ENCODE data around the gene SS18L1. TPM values are rescaled to one million over a fixed set of nuclear protein-coding genes. Genes with fewer than 3 reads are reported as not detected.

SS18L1 gene
- total and polyA plus RNA-seq, 7 donors: 4.9 to 11.7 (median 9.5) TPM

GRCh38 chr20:62215991-62216635, 72.5 kb downstream of the SS18L1 start:
- TF ChIP-seq POLR2AphosphoS5 (IDR thresholded peaks at IDR 0.05) (no peak), POLR2A (IDR thresholded peaks at IDR 0.05) (no peak), CTCF (IDR thresholded peaks at IDR 0.05) (no peak), EP300 (IDR thresholded peaks at IDR 0.05) (no peak)
- Histone ChIP-seq H3K4me1 (peaks cover 0 to 19% (median 18%) of the 10 kb centered on the region in 4 donors), H3K9me3 (no peaks in the 10 kb centered on the region), H3K27me3 (peaks cover 40 to 86% (median 77%) of the 10 kb centered on the region in 3 donors), H3K36me3 (no peaks in the 10 kb centered on the region), H3K4me3 (no peak overlapping the region), H3K27ac (no peak overlapping the region)
- intact Hi-C loops (cut with DNase I): no loop called here
- WGBS, 2 donors: 80 to 81% methylated on average over 40 of the region's 40 CpGs
- DNase-seq: no peak

GRCh38 chr20:62216636-62217566, 73.3 kb downstream of the SS18L1 start:
- Histone ChIP-seq H3K27me3 (peaks cover 48 to 86% (median 78%) of the 10 kb centered on the region in 3 donors), H3K27ac (no peak overlapping the region), H3K9me3 (no peaks in the 10 kb centered on the region), H3K4me1 (peaks cover 0 to 19% (median 18%) of the 10 kb centered on the region in 4 donors), H3K36me3 (no peaks in the 10 kb centered on the region), H3K4me3 (no peak overlapping the region)
- intact Hi-C loops (cut with DNase I): no loop called here
- WGBS, 2 donors: 63 to 71% methylated on average over 26 of the region's 26 CpGs
- no peak for DNase-seq
- no peak for TF ChIP-seq POLR2A (IDR thresholded peaks at IDR 0.05)
- no peak for TF ChIP-seq POLR2AphosphoS5 (IDR thresholded peaks at IDR 0.05)
- no peak for TF ChIP-seq EP300 (IDR thresholded peaks at IDR 0.05)
- no peak for TF ChIP-seq CTCF (IDR thresholded peaks at IDR 0.05)

- no peak overlapping the region for H3K27ac ChIP-seq
- H3K9me3 ChIP-seq: no peaks in the 10 kb centered on the region
- intact Hi-C loops (cut with DNase I): no loop called here
- DNase-seq: no peak
- H3K27me3 ChIP-seq: peaks cover 58 to 91% (median 84%) of the 10 kb centered on the region in 3 donors
- no peaks in the 10 kb centered on the region for H3K36me3 ChIP-seq
- peaks cover 0 to 19% (median 18%) of the 10 kb centered on the region in 4 donors for H3K4me1 ChIP-seq
- no peak for TF ChIP-seq POLR2AphosphoS5 (IDR thresholded peaks at IDR 0.05)
- no peak for TF ChIP-seq EP300 (IDR thresholded peaks at IDR 0.05)
- TF ChIP-seq POLR2A (IDR thresholded peaks at IDR 0.05): no peak
- TF ChIP-seq CTCF (IDR thresholded peaks at IDR 0.05): no peak
- no peak overlapping the region for H3K4me3 ChIP-seq
- WGBS, 2 donors: 52 to 62% methylated on average over 38 of the region's 38 CpGs
These were observed 74.6 kb downstream of the SS18L1 start for GRCh38 chr20:62217913-62218773.

- 2% methylated on average over 84 of the region's 84 CpGs for WGBS, 2 donors
- Histone ChIP-seq H3K9me3 (no peaks in the 10 kb centered on the region), H3K4me3 (peak overlapping the region in 3 of 4 donors; percentile 31 to 47 (median 43)), H3K27ac (no peak overlapping the region), H3K27me3 (peaks cover 58 to 95% (median 86%) of the 10 kb centered on the region in 3 donors), H3K4me1 (peaks cover 0 to 19% (median 18%) of the 10 kb centered on the region in 4 donors), H3K36me3 (no peaks in the 10 kb centered on the region)
- intact Hi-C loops (cut with DNase I): no loop called here
- TF ChIP-seq CTCF (IDR thresholded peaks at IDR 0.05): no peak
- TF ChIP-seq EP300 (IDR thresholded peaks at IDR 0.05): no peak
- TF ChIP-seq POLR2A (IDR thresholded peaks at IDR 0.05): no peak
- no peak for TF ChIP-seq POLR2AphosphoS5 (IDR thresholded peaks at IDR 0.05)
- no peak for DNase-seq
These were observed 75.8 kb downstream of the SS18L1 start for GRCh38 chr20:62219101-62219991.
